HG02943 (cell line): Measurements from ENCODE around the gene EPHA2.

Experiments used
- ATAC-seq: cut with Tn5 transposase; IDR thresholded peaks from one replicate; pipeline ENCODE4 v1.9.1; 2021; ENCODE audit warnings: mild to moderate bottlenecking, low read depth, moderate library complexity; ENCODE audit not compliant: unreplicated experiment

EPHA2 gene

GRCh38 chr1:16184557-16185303 lies 28.9 kb upstream of the EPHA2 start:
- ATAC-seq = no peak

GRCh38 chr1:16183765-16184556 lies 28.1 kb upstream of the EPHA2 start:
- no peak for ATAC-seq

- ATAC-seq = no peak
Measured at GRCh38 chr1:16183179-16183578, 27.3 kb upstream of the EPHA2 start.

- ATAC-seq = no peak
Measured at GRCh38 chr1:16181887-16182719, 26.2 kb upstream of the EPHA2 start.

- no peak for ATAC-seq
Measured at GRCh38 chr1:16180291-16180824, 24.5 kb upstream of the EPHA2 start.

GRCh38 chr1:16178596-16179497 lies 23.0 kb upstream of the EPHA2 start:
- ATAC-seq = no peak

DNA sequence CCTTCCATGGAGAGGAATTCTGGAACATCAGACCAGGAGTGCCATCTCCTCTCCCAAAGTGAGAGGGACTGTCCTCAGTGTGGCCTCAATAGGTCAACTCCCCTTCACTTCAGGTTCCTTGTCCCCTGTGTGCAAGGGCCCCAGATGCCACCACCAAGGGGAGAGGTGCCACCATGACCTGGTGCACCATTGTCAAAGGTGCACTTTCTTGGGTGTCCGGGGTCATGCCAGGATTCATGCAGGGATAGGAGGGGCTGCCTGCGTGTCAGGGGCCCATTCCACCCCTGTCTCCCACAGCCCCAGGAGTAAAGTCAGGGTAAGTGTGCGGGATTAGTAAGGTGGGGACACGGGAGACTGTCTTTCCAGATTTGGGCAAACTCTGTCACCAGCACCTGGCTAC lies 21.4 kb upstream of the EPHA2 start:
- no peak for ATAC-seq

- no peak for ATAC-seq
Measured at GRCh38 chr1:16176653-16177052, 20.8 kb upstream of the EPHA2 start.

- no peak for ATAC-seq
Measured at GRCh38 chr1:16175610-16176553, 20.0 kb upstream of the EPHA2 start.

DNA sequence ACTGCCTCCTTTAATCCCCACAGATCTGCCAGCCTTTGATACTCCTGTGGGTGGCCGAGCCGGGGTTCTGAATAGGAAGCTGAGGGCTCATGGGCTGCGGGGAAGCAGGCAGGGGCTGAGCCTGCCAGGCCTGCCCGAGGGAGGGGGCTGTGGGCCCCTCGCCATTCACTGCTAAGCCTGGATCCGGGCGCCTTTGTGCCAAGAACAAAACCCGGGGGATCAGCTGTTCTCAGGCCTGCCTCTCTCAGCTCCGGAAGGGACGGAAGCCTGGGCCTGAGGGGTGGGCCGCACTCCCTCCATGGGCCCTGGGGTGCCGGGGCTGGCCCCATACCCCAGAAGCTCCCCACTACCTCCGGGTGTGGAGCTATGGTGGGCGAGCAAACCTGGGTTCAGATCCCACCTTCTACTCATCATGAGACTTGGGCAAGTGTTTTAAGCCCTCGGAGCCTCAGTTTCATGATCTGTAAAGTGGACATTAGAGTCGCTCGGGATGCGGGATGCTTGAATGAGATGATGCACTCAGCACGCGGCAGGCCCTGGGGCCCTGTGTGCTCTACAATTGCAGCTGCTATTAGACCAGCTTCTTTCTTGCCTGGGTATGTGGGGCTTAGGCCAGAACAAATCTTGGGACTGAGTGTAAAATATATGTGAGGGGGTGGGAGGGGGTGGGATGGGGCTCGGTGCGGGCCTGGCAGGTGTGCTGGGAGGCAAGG lies 19.2 kb upstream of the EPHA2 start:
- ATAC-seq = no peak

GRCh38 chr1:16174261-16174868 lies 18.5 kb upstream of the EPHA2 start:
- no peak for ATAC-seq

DNA sequence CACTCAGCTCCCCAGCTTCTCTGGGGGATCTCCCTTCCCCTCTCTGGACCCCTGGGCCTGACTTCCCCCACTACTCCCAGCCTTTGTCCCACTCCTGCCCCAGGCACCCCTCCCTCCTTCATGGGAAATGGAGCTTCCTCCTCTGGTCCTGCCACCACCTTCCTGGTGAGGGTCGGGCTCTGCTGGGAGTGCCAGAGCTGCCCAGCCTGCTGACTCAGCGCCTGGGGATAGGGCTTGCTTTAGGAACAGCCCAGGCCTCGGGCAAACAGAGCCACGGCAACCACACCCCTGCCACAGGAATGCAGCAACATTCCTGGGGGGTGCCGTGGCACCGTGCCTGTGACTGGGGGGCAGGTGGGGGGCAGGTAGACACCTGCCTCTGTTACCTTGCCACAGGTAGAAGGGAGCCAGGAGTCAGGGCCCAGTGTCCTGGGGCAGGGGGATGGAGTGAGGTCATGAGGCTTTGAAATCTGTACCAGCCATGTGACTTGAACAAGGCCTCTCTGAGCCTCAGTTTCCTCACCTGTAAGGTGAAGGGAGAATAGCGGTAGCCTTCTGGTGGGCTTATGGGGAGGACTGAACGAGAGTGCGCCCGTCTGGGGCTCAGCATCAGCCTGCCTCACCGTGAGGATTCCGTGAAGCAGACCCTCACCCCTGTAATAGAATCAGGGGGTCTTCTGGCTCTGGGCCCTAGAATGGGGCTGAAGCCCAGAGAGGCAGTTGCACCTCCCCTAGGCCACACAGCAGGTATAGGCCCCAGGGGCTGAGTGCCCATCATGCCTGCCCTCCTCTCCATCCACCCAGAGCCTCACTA lies 17.8 kb upstream of the EPHA2 start:
- ATAC-seq = no peak

- no peak for ATAC-seq
Measured at GRCh38 chr1:16172964-16173446, 17.1 kb upstream of the EPHA2 start.

GRCh38 chr1:16172218-16172830 lies 16.5 kb upstream of the EPHA2 start:
- ATAC-seq = no peak

- no peak for ATAC-seq
Measured at GRCh38 chr1:16171314-16172151, 15.7 kb upstream of the EPHA2 start.
